Measurements from ENCODE around the gene MAT1A. TPM values are rescaled to one million over a fixed set of nuclear protein-coding genes. Genes with fewer than 3 reads are reported as not detected.
"Not testable (repeated sequence)": the region's sequence is repeated elsewhere in the genome, so short reads cannot be mapped to it uniquely, and the experiment has no call there.

The MAT1A gene
- total and polyA plus RNA-seq, 8 donors: 0.23 to 1.1 (median 0.31) TPM; not detected in 5

GRCh38 chr10:80247611-80248010, 41.8 kb downstream of the MAT1A start:
- H3K27me3 ChIP-seq; intact Hi-C loops (cut with DNase I; ENCODE audit: low total_unique reads); H3K27ac ChIP-seq; H3K4me3 ChIP-seq; H3K4me1 ChIP-seq; H3K36me3 ChIP-seq; DNase-seq; H3K9me3 ChIP-seq: not testable (repeated sequence)
- WGBS, 5 donors: 89 to 100% (median 94%) methylated on average over 1 to 18 of the region's 20 CpGs

- H3K4me3 ChIP-seq; DNase-seq; H3K27ac ChIP-seq; intact Hi-C loops (cut with DNase I; ENCODE audit: low total_unique reads); H3K4me1 ChIP-seq; H3K36me3 ChIP-seq; H3K9me3 ChIP-seq; H3K27me3 ChIP-seq: not testable (repeated sequence)
- 71 to 93% (median 88%) methylated on average over 3 of the region's 3 CpGs for WGBS, 5 donors
Observed at GRCh38 chr10:80244371-80244770, 45.1 kb downstream of the MAT1A start.

DNA sequence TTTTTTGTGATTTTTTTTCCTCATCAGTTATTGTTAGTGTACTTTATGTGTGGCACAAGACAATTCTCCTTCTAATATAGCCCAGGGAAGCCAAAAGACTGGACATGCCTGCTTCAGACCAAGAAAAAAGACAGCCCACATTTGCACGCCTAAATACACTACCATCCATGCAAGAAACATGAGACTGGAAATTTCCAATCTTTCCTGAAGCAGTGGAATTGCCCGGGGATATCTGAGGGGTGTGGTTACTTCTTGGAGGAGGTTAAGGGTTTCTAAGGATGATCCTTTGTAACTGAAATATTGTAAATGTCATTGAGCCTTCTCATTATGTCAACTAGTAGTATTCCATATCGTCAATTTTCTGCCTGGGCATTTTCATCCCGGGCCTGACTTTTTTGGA, 47.1 kb downstream of the MAT1A start:
- H3K36me3 ChIP-seq; H3K9me3 ChIP-seq; H3K4me3 ChIP-seq; H3K27me3 ChIP-seq; H3K27ac ChIP-seq; intact Hi-C loops (cut with DNase I; ENCODE audit: low total_unique reads); H3K4me1 ChIP-seq; DNase-seq: not testable (repeated sequence)
- WGBS, 5 donors: 35 to 100% (median 86%) methylated on average over 1 to 2 of the region's 4 CpGs

DNA sequence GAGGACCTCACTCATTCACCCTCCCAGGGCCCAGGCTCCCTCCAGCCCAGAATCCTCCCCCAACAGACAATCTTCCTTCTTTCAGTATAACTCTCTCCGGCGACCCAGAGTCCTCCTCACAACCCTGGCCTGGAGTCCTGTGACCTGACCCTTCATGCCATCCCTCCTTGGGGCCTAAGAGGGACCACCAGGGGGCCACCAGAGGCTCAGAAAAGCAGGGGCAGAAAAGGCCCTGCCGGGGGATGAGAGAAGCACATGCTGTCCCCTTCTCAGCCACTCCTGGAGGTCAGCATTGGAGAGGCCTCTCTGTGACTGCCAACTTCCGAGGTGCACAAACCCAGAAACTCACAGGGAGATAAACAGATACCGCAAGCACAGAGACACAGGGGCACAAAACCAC, 53.0 kb downstream of the MAT1A start:
- H3K4me1 ChIP-seq; H3K4me3 ChIP-seq; H3K27me3 ChIP-seq; H3K9me3 ChIP-seq; DNase-seq; H3K36me3 ChIP-seq; intact Hi-C loops (cut with DNase I; ENCODE audit: low total_unique reads); H3K27ac ChIP-seq: not testable (repeated sequence)
- WGBS, 5 donors: 80 to 100% (median 81%) methylated on average over 2 to 5 of the region's 5 CpGs; no CpG with 5 or more reads in 1 of the 5 donors

- DNase-seq; intact Hi-C loops (cut with DNase I; ENCODE audit: low total_unique reads): not testable (repeated sequence)
- WGBS, 5 donors: 74 to 83% (median 75%) methylated on average over 11 of the region's 11 CpGs
Observed at GRCh38 chr10:80234331-80235235, 54.9 kb downstream of the MAT1A start.

GRCh38 chr10:80233871-80234270, 55.6 kb downstream of the MAT1A start:
- DNase-seq; H3K4me3 ChIP-seq; intact Hi-C loops (cut with DNase I; ENCODE audit: low total_unique reads); H3K9me3 ChIP-seq; H3K36me3 ChIP-seq; H3K4me1 ChIP-seq; H3K27me3 ChIP-seq; H3K27ac ChIP-seq: not testable (repeated sequence)
- 67 to 94% (median 80%) methylated on average over 1 of the region's 1 CpG for WGBS, 5 donors

More at GRCh38 chr10:80234331-80235235, 54.9 kb downstream of the MAT1A start:
- H3K9me3 ChIP-seq, H3K4me3 ChIP-seq, H3K4me1 ChIP-seq, H3K27me3 ChIP-seq, H3K36me3 ChIP-seq, H3K27ac ChIP-seq: not testable (repeated sequence)

DNA sequence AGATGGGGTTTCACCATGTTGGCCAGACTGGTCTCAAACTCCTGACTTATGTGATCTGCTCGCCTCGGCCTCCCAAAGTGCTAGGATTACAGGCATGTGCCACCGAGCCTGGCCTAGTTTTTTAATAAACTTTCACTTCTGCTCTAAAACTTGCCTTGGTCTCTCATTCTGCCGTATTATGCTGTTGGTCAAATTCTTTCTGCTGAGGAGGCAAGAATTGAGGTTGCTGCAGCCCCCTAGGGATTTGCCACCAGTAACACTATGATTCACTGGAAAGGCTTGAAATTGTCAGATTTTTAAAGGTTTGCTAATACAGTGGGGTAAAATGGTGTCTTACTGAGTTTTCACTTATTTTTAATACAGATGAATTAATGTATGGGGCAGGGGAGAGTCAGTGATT, 62.7 kb downstream of the MAT1A start:
- not testable (repeated sequence) for H3K4me1 ChIP-seq

GRCh38 chr10:80223031-80223419, 66.4 kb downstream of the MAT1A start:
- H3K9me3 ChIP-seq; H3K36me3 ChIP-seq; DNase-seq; H3K4me3 ChIP-seq; H3K4me1 ChIP-seq; H3K27me3 ChIP-seq; intact Hi-C loops (cut with DNase I; ENCODE audit: low total_unique reads); H3K27ac ChIP-seq: not testable (repeated sequence)
- WGBS, 5 donors: 48 to 63% (median 63%) methylated on average over 2 of the region's 5 CpGs; no CpG with 5 or more reads in 2 of the 5 donors

More for the DNA sequence above, 62.7 kb downstream of the MAT1A start:
- H3K27me3 ChIP-seq; H3K4me3 ChIP-seq; H3K27ac ChIP-seq; H3K9me3 ChIP-seq; H3K36me3 ChIP-seq; intact Hi-C loops (cut with DNase I; ENCODE audit: low total_unique reads); DNase-seq: not testable (repeated sequence)
- 84 to 95% (median 93%) methylated on average over 4 of the region's 4 CpGs for WGBS, 5 donors

Other genes with a start within 250 kb of the MAT1A start
- gene TMEM254, start 211.0 kb downstream of the MAT1A start, total RNA-seq: 10 to 100 TPM in 4 of 5 donors, 1 to 10 TPM in 1; 1.2 to 21.6 (median 12.7) TPM
- 10 to 100 TPM in 1 of 3 donors, 1 to 10 TPM in 2; 7.9 to 17.0 (median 8.8) TPM for gene TMEM254, start 211.0 kb downstream of the MAT1A start, polyA plus RNA-seq
- gene PLAC9, start 156.9 kb downstream of the MAT1A start, total RNA-seq: 10 to 100 TPM in 2 of 5 donors, 1 to 10 TPM in 1, not detected in 2; 2.0 to 37.4 (median 11.6) TPM
- 10 to 100 TPM; 14.2 to 28.3 (median 26.4) TPM for gene PLAC9, start 156.9 kb downstream of the MAT1A start, polyA plus RNA-seq
- gene ANXA11, start 84.1 kb downstream of the MAT1A start, total RNA-seq: 100 to 1,000 TPM in 3 of 5 donors, 10 to 100 TPM in 2; 91.4 to 293 (median 109) TPM
- gene ANXA11, start 84.1 kb downstream of the MAT1A start, polyA plus RNA-seq: 100 to 1,000 TPM; 171 to 208 (median 181) TPM
- not detected for gene DYDC1, start 67.1 kb upstream of the MAT1A start, total RNA-seq
- not detected for gene DYDC1, start 67.1 kb upstream of the MAT1A start, polyA plus RNA-seq
- not detected for gene DYDC2, start 67.1 kb upstream of the MAT1A start, total RNA-seq
- under 1 TPM in 2 of 3 donors, not detected in 1; 0.37 to 0.95 TPM for gene DYDC2, start 67.1 kb upstream of the MAT1A start, polyA plus RNA-seq
- 10 to 100 TPM in 4 of 5 donors, 1 to 10 TPM in 1; 6.7 to 56.8 (median 16.2) TPM for gene PRXL2A, start 118.9 kb upstream of the MAT1A start, total RNA-seq
- gene PRXL2A, start 118.9 kb upstream of the MAT1A start, polyA plus RNA-seq: 10 to 100 TPM; 16.2 to 36.3 (median 19.4) TPM
- gene TSPAN14, start 164.7 kb upstream of the MAT1A start, total RNA-seq: 10 to 100 TPM; 24.4 to 82.6 (median 42.9) TPM
- gene TSPAN14, start 164.7 kb upstream of the MAT1A start, polyA plus RNA-seq: 10 to 100 TPM in 2 of 3 donors, 1 to 10 TPM in 1; 7.0 to 21.5 (median 13.7) TPM
- gene SH2D4B, start 248.2 kb upstream of the MAT1A start, total RNA-seq: under 1 TPM in 1 of 5 donors, not detected in 4; 0.18 TPM
- under 1 TPM in 1 of 3 donors, not detected in 2; 0.03 TPM for gene SH2D4B, start 248.2 kb upstream of the MAT1A start, polyA plus RNA-seq

All from stomach (tissue), 9 donors.